Gastrocnemius medialis (tissue), 4 donors: ENCODE results near the gene RBBP8. TPM values are rescaled to one million over a fixed set of nuclear protein-coding genes. Genes with fewer than 3 reads are reported as not detected.
"Not testable (repeated sequence)": the region's sequence is repeated elsewhere in the genome, so short reads cannot be mapped to it uniquely, and the experiment has no call there.

Experiments used
- ATAC-seq, 2 donors: fragments of 150-250 bp; one replicate each; pipeline ENCODE4 v1.9.1; 2016
- DNase-seq, 2 donors: peaks; one replicate each; pipeline ENCODE4 v3.0.0-alpha.2; 2019
- H3K27ac ChIP-seq, 4 donors: fragments of 200-600 bp; sonication (generic); 1 replicate in 1 of 4; 2 replicates in 3 of 4; pipeline ENCODE4 v1.5.1; 2016 to 2018; ENCODE audit warnings: mild to moderate bottlenecking in 2 of 4, moderate library complexity in 1 of 4
- H3K27me3 ChIP-seq, 3 donors: fragments of 200-600 bp; sonication (generic) in 2 of 3; 1 replicate in 1 of 3; 2 replicates in 2 of 3; pipeline versions ENCODE4 v1.5.1 to v1.6.0; 2016 to 2019; ENCODE audit warnings: mild to moderate bottlenecking in 1 of 3, moderate library complexity in 1 of 3
- H3K36me3 ChIP-seq, 2 donors: fragments of 200-600 bp; sonication (generic) in 1 of 2; one replicate each; pipeline ENCODE4 v1.5.1; 2017 to 2018
- H3K4me1 ChIP-seq, 2 donors: fragments of 200-600 bp; sonication (generic) in 1 of 2; one replicate each; pipeline ENCODE4 v1.5.1; 2016 to 2017; ENCODE audit warnings: mild to moderate bottlenecking in 2 of 2
- H3K4me3 ChIP-seq, 4 donors: fragments of 200-600 bp; sonication (generic) in 3 of 4; 1 replicate in 1 of 4; 2 replicates in 3 of 4; pipeline ENCODE4 v1.5.1; 2016 to 2019; ENCODE audit warnings: mild to moderate bottlenecking in 2 of 4
- H3K9me3 ChIP-seq, 3 donors: fragments of 200-600 bp; sonication (generic) in 2 of 3; 1 replicate in 1 of 3; 2 replicates in 2 of 3; pipeline ENCODE4 v1.5.1; 2016 to 2019
- CTCF ChIP-seq, 5 experiments: fragments of 450-650 bp in 3 of 5; fragments of 200-600 bp in 2 of 5; sonication (generic) in 2 of 5; IDR thresholded peaks in 4 of 5; conservative IDR thresholded peaks in 1 of 5; 1 replicate in 4 of 5; 2 replicates in 1 of 5; pipeline ENCODE4 v1.5.1; 2016 to 2019; ENCODE audit warnings: antibody characterized with exemption in 5 of 5, mild to moderate bottlenecking in 3 of 5, moderate library complexity in 3 of 5
- POLR2A ChIP-seq, 2 donors: fragments of 450-650 bp; IDR thresholded peaks; one replicate each; pipeline ENCODE4 v1.6.1; 2017; ENCODE audit warnings: antibody characterized with exemption in 2 of 2, mild to moderate bottlenecking in 2 of 2, moderate library complexity in 2 of 2
- in situ Hi-C, 4 donors: fragments of 200-750 bp; cut with MboI; loops; one replicate each; pipeline versions ENCODE4 v1.15.0 to v1.8.0; 2017; ENCODE audit warnings: low sequenced_read_pairs in 4 of 4
- intact Hi-C: fragments of 100-400 bp; cut with DNase I; formaldehyde crosslinking; loops from one replicate; pipeline ENCODE4 v1.15.1; 2023; ENCODE audit warnings: low total_unique reads
- total RNA-seq, 4 donors: library from RNA; depleted of rRNA; stranded (reverse); fragments of >200 nt; gene quantifications; one replicate each; pipeline versions ENCODE4 v1.1.0 to v1.2.3, GENCODE V29; 2016

Gene RBBP8
- total RNA-seq, 4 donors from 2014 or later: 1.3 to 4.7 (median 1.7) TPM

DNA sequence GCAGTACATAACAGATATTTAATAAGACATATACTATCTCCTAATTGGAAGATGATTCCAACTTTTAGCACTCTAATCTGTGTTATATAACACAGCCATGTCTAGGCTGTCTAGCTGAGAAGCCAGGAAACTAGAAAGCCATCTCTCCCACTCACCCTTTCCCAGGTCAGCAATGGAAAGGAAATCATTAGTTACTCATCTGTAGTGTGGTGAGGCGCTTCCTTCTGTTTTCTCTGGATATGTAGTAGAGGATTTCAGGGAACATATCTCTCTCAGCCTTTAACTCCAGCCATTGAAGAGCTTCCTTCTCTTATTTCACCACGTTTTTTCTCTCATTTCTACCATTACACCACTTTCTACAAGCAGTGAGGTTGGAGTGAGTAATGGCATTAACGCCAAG, 19.4 kb downstream of the RBBP8 start:
- no peaks in the 10 kb centered on the region for H3K9me3 ChIP-seq
- no peak for TF ChIP-seq POLR2A (IDR thresholded peaks at IDR 0.05)
- no peak for TF ChIP-seq CTCF (IDR thresholded peaks at IDR 0.05 in 4 of 5, conservative IDR thresholded peaks at IDR 0.05 in 1 of 5)
- in situ Hi-C loops: no loop called here
- no peak for ATAC-seq
- no peak overlapping the region for H3K27ac ChIP-seq
- H3K27me3 ChIP-seq: no peaks in the 10 kb centered on the region
- H3K4me1 ChIP-seq: no peaks in the 10 kb centered on the region
- no peak overlapping the region for H3K4me3 ChIP-seq
- intact Hi-C loops: no loop called here
- H3K36me3 ChIP-seq: peaks cover 0 to 4% of the 10 kb centered on the region in 2 donors
- no peak for DNase-seq

GRCh38 chr18:22953982-22954381, 20.9 kb downstream of the RBBP8 start:
- H3K4me1 ChIP-seq, in situ Hi-C loops, ATAC-seq, H3K4me3 ChIP-seq, H3K27me3 ChIP-seq, H3K27ac ChIP-seq, H3K9me3 ChIP-seq, DNase-seq, H3K36me3 ChIP-seq, intact Hi-C loops: not testable (repeated sequence)

GRCh38 chr18:22956226-22956625, 23.1 kb downstream of the RBBP8 start:
- DNase-seq (no peak), ATAC-seq (no peak)
- intact Hi-C loops: no loop called here
- Histone ChIP-seq H3K4me3 (no peak overlapping the region), H3K36me3 (no peaks in the 10 kb centered on the region), H3K9me3 (no peaks in the 10 kb centered on the region), H3K4me1 (no peaks in the 10 kb centered on the region), H3K27ac (no peak overlapping the region), H3K27me3 (no peaks in the 10 kb centered on the region)
- in situ Hi-C loops: no loop called here
- TF ChIP-seq POLR2A (IDR thresholded peaks at IDR 0.05) (no peak), CTCF (IDR thresholded peaks at IDR 0.05 in 4 of 5, conservative IDR thresholded peaks at IDR 0.05 in 1 of 5) (no peak)

GRCh38 chr18:22961156-22961555, 28.0 kb downstream of the RBBP8 start:
- H3K27ac ChIP-seq: no peak overlapping the region
- no peak for ATAC-seq
- H3K27me3 ChIP-seq: no peaks in the 10 kb centered on the region
- no peak overlapping the region for H3K4me3 ChIP-seq
- intact Hi-C loops (no loop called here), in situ Hi-C loops (no loop called here)
- no peak for DNase-seq
- no peaks in the 10 kb centered on the region for H3K4me1 ChIP-seq
- H3K9me3 ChIP-seq: no peaks in the 10 kb centered on the region
- TF ChIP-seq CTCF (IDR thresholded peaks at IDR 0.05 in 4 of 5, conservative IDR thresholded peaks at IDR 0.05 in 1 of 5): no peak
- TF ChIP-seq POLR2A (IDR thresholded peaks at IDR 0.05): no peak
- no peaks in the 10 kb centered on the region for H3K36me3 ChIP-seq

DNA sequence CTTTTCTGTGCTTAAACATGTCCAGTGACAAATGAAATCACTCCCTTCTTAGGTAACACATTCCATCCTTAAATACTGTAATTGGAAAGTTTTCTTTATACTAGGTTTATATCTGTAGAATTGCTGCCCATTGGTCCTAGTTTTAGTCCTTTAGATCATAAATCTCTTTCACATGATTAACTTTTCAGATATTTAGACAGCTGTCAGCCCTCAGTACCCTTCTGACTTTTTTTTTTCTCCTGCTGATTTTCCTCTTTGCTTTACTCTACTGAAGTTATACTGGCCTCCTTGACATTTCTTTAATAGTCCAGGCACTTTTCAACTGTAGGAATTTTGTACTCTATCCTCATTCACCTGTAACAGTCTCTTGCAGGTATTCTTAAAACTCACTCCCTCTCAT, 28.9 kb downstream of the RBBP8 start:
- in situ Hi-C loops: no loop called here
- no peak for DNase-seq

More for the DNA sequence above, 28.9 kb downstream of the RBBP8 start:
- ATAC-seq: no peak
- intact Hi-C loops: no loop called here
- Histone ChIP-seq H3K4me3 (no peak overlapping the region), H3K4me1 (no peaks in the 10 kb centered on the region), H3K27ac (no peak overlapping the region), H3K36me3 (no peaks in the 10 kb centered on the region), H3K27me3 (no peaks in the 10 kb centered on the region), H3K9me3 (no peaks in the 10 kb centered on the region)
- TF ChIP-seq POLR2A (IDR thresholded peaks at IDR 0.05): no peak
- TF ChIP-seq CTCF (IDR thresholded peaks at IDR 0.05 in 4 of 5, conservative IDR thresholded peaks at IDR 0.05 in 1 of 5): no peak
